ENCODE measurements around the gene STRIP1. TPM values are rescaled to one million over a fixed set of nuclear protein-coding genes. Genes with fewer than 3 reads are reported as not detected.
A peak's percentile ranks its signal among the peaks of the same experiment; 100 is the strongest.
"Not testable (repeated sequence)": the region's sequence is repeated elsewhere in the genome, so short reads cannot be mapped to it uniquely, and the experiment has no call there.

Gene STRIP1
- total RNA-seq, 6 experiments from 2014 or later = 9.9 to 15.5 (median 12.4) TPM

- Histone ChIP-seq H3K27ac (no peak overlapping the region), H3K4me3 (no peak overlapping the region), H3K4me1 (peaks cover 0 to 8% (median 0%) of the 10 kb centered on the region in 4 donors), H3K27me3 (peaks cover 7 to 18% of the 10 kb centered on the region in 2 donors), H3K9me3 (no peaks in the 10 kb centered on the region), H3K36me3 (no peaks in the 10 kb centered on the region)
- 58% methylated on average over 4 of the region's 4 CpGs for WGBS (ENCODE audit: insufficient coverage, low coverage, low lambda C conversion rate, missing lambda C conversion rate)
- intact Hi-C loops (cut with DNase I) = no loop called here
- no peak for DNase-seq
- TF ChIP-seq POLR2A (IDR thresholded peaks at IDR 0.05) = no peak
- no peak for TF ChIP-seq CTCF (IDR thresholded peaks at IDR 0.05)
- peak in 1 of 4 donors; percentile 23 for ATAC-seq
These were observed 39.7 kb downstream of the STRIP1 start for GRCh38 chr1:110074166-110074565.

GRCh38 chr1:110076789-110077500, 42.5 kb downstream of the STRIP1 start:
- DNase-seq = no peak
- no peak overlapping the region for H3K27ac ChIP-seq
- intact Hi-C loops (cut with DNase I) = no loop called here
- no peaks in the 10 kb centered on the region for H3K4me1 ChIP-seq
- H3K4me3 ChIP-seq = no peak overlapping the region
- 47% methylated on average over 1 of the region's 3 CpGs for WGBS (ENCODE audit: insufficient coverage, low coverage, low lambda C conversion rate, missing lambda C conversion rate)
- TF ChIP-seq POLR2A (IDR thresholded peaks at IDR 0.05) = no peak
- no peak for TF ChIP-seq CTCF (IDR thresholded peaks at IDR 0.05)
- no peaks in the 10 kb centered on the region for H3K27me3 ChIP-seq
- no peak for ATAC-seq
- H3K9me3 ChIP-seq = no peaks in the 10 kb centered on the region
- H3K36me3 ChIP-seq = no peaks in the 10 kb centered on the region

- H3K4me3 ChIP-seq; intact Hi-C loops (cut with DNase I); H3K36me3 ChIP-seq; ATAC-seq; H3K27ac ChIP-seq; H3K27me3 ChIP-seq; H3K9me3 ChIP-seq; DNase-seq: not testable (repeated sequence)
- WGBS (ENCODE audit: insufficient coverage, low coverage, low lambda C conversion rate, missing lambda C conversion rate) = 100% methylated on average over 2 of the region's 2 CpGs
- peaks cover 0 to 13% (median 0%) of the 10 kb centered on the region in 4 donors for H3K4me1 ChIP-seq
These were observed 45.6 kb downstream of the STRIP1 start for GRCh38 chr1:110079995-110080394.

- no peak overlapping the region for H3K4me3 ChIP-seq
- TF ChIP-seq POLR2A (IDR thresholded peaks at IDR 0.05) (no peak), CTCF (IDR thresholded peaks at IDR 0.05) (no peak)
- intact Hi-C loops (cut with DNase I) = no loop called here
- 70% methylated on average over 3 of the region's 5 CpGs for WGBS (ENCODE audit: insufficient coverage, low coverage, low lambda C conversion rate, missing lambda C conversion rate)
- no peaks in the 10 kb centered on the region for H3K27me3 ChIP-seq
- no peak overlapping the region for H3K27ac ChIP-seq
- no peaks in the 10 kb centered on the region for H3K9me3 ChIP-seq
- DNase-seq (no peak), ATAC-seq (no peak)
- H3K36me3 ChIP-seq = no peaks in the 10 kb centered on the region
- peaks cover 0 to 13% (median 0%) of the 10 kb centered on the region in 4 donors for H3K4me1 ChIP-seq
These were observed 46.6 kb downstream of the STRIP1 start for GRCh38 chr1:110081061-110081460.

- DNase-seq = no peak
- Histone ChIP-seq H3K27ac (no peak overlapping the region), H3K36me3 (no peaks in the 10 kb centered on the region), H3K4me3 (no peak overlapping the region), H3K9me3 (no peaks in the 10 kb centered on the region), H3K27me3 (no peaks in the 10 kb centered on the region), H3K4me1 (peaks cover 0 to 13% (median 0%) of the 10 kb centered on the region in 4 donors)
- TF ChIP-seq CTCF (IDR thresholded peaks at IDR 0.05) = no peak
- no peak for TF ChIP-seq POLR2A (IDR thresholded peaks at IDR 0.05)
- intact Hi-C loops (cut with DNase I) = no loop called here
- WGBS (ENCODE audit: insufficient coverage, low coverage, low lambda C conversion rate, missing lambda C conversion rate) = 75% methylated on average over 1 of the region's 5 CpGs
- no peak for ATAC-seq
These were observed 48.1 kb downstream of the STRIP1 start for GRCh38 chr1:110082477-110082876.

Data from right lobe of liver (tissue), 6 donors.